Measurements from ENCODE around the gene SOWAHA.

DNA sequence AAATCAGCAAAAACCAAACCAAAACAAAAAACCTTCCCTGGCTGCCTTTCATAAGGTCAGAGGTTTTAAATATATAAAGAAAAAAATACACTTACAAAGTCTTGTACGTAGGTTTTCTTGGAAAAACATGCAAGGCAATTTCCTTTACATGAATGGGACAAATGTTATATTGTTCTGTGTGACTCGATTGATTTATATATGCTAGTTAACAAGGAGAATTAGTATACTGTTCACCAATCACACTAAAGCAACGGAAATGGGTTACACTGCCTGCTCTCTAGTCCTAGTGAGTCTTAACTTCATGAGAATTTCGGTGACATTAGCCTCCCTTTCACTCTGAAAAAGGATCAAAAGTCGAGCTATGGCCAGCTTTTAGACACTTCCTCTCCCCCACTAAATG is 47.6 kb downstream of the SOWAHA start:
- TF ChIP-seq, protein P1, sequence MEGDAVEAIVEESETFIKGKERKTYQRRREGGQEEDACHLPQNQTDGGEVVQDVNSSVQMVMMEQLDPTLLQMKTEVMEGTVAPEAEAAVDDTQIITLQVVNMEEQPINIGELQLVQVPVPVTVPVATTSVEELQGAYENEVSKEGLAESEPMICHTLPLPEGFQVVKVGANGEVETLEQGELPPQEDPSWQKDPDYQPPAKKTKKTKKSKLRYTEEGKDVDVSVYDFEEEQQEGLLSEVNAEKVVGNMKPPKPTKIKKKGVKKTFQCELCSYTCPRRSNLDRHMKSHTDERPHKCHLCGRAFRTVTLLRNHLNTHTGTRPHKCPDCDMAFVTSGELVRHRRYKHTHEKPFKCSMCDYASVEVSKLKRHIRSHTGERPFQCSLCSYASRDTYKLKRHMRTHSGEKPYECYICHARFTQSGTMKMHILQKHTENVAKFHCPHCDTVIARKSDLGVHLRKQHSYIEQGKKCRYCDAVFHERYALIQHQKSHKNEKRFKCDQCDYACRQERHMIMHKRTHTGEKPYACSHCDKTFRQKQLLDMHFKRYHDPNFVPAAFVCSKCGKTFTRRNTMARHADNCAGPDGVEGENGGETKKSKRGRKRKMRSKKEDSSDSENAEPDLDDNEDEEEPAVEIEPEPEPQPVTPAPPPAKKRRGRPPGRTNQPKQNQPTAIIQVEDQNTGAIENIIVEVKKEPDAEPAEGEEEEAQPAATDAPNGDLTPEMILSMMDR (IDR thresholded peaks at IDR 0.05; ENCODE audit: control extremely low read depth in 1 of 3, insufficient read depth in 1 of 3, low read depth in 1 of 3, low read length in 3 of 3), result no peak
- TF ChIP-seq EZH2 (IDR thresholded peaks at IDR 0.05; ENCODE audit: low read depth, low read length, severe bottlenecking), result no peak
- TF ChIP-seq RNF2 (IDR thresholded peaks at IDR 0.05; ENCODE audit: borderline replicate concordance, low read depth, low read length, missing control alignments, poor library complexity, severe bottlenecking), result no peak
- no peak for TF ChIP-seq RFX5 (IDR thresholded peaks at IDR 0.05; ENCODE audit: borderline replicate concordance, low read depth, low read length)
- no peak for TF ChIP-seq FOSL1 (IDR thresholded peaks at IDR 0.05; ENCODE audit: insufficient read depth, low read depth, low read length)
- TF ChIP-seq CEBPB (IDR thresholded peaks at IDR 0.05; ENCODE audit: low read depth, low read length), result no peak
- TF ChIP-seq POLR2A (IDR thresholded peaks at IDR 0.05; ENCODE audit: control extremely low read depth in 1 of 2, low read depth in 2 of 2, low read length in 2 of 2), result no peak
- no peak for TF ChIP-seq RAD21 (IDR thresholded peaks at IDR 0.05 in 1 of 2, conservative IDR thresholded peaks at IDR 0.05 in 1 of 2; ENCODE audit: low read depth in 2 of 2, low read length in 2 of 2)
- TF ChIP-seq CBX5 (IDR thresholded peaks at IDR 0.05; ENCODE audit: low read depth, low read length), result no peak
- no peak for TF ChIP-seq HDAC2 (IDR thresholded peaks at IDR 0.05; ENCODE audit: borderline replicate concordance in 1 of 2, low read depth in 2 of 2, low read length in 2 of 2)
- TF ChIP-seq ZNF274 (IDR thresholded peaks at IDR 0.05; ENCODE audit: borderline replicate concordance, extremely low read depth, low read length), result no peak
- TF ChIP-seq EP300 (IDR thresholded peaks at IDR 0.05; ENCODE audit: borderline replicate concordance in 1 of 2, low read depth in 2 of 2, low read length in 2 of 2), result no peak
- TF ChIP-seq MAX (IDR thresholded peaks at IDR 0.05), result no peak
- TF ChIP-seq EGR1 (IDR thresholded peaks at IDR 0.05; ENCODE audit: borderline replicate concordance, low read depth, low read length), result no peak
